A549 treated with GW870086 at 1 μM for 4 hours (cell line): Measurements from ENCODE around the gene RTCB. TPM values are rescaled to one million over a fixed set of nuclear protein-coding genes. Genes with fewer than 3 reads are reported as not detected.

Source experiments
- total RNA-seq: library from RNA; stranded (reverse); fragments of 200-300 nt; extraction: Qiagen RNA extraction; gene quantifications from 5 replicates; pipeline ENCODE4 v1.2.3, GENCODE V29; 2022; ENCODE audit warnings: low read depth

RTCB gene
- 78.1 to 80.1 TPM (median 78.8 TPM) in 5 replicates for total RNA-seq

GRCh38 chr22:32411829-32412592 is at the start of gene RTCB:
Gene RTCB, minus strand, starts transcription at chr22:32412247. Its CDS starts 91 bp downstream, at chr22:32412156.

GRCh38 chr22:32357567-32357966 is 54.5 kb downstream of the RTCB start, which contains the start of gene RFPL3:
Gene RFPL3, plus strand, starts transcription at chr22:32357867. Its CDS starts 205 bp downstream, at chr22:32358072.

Other genes with a start within 250 kb of the RTCB start
- 0.11 to 0.49 TPM (median 0.19 TPM) in 4 of 5 replicates, not detected in the other for gene RFPL2, start 207.2 kb downstream of the RTCB start, total RNA-seq
- not detected in 5 replicates for gene SLC5A4, start 156.9 kb downstream of the RTCB start, total RNA-seq
- not detected in 5 replicates for gene RFPL3, start 54.4 kb downstream of the RTCB start, total RNA-seq
- not detected in 5 replicates for gene BPIFC, start 52.2 kb upstream of the RTCB start, total RNA-seq
- 69.0 to 75.0 TPM (median 73.0 TPM) in 5 replicates for gene FBXO7, start 62.6 kb upstream of the RTCB start, total RNA-seq